Endothelial cell of umbilical vein (primary cell): ENCODE results near the gene PIRT.
"Not testable (repeated sequence)": the region's sequence is repeated elsewhere in the genome, so short reads cannot be mapped to it uniquely, and the experiment has no call there.

Experiments used
- CTCF ChIP-seq, 2 donors: IDR thresholded peaks; 1 replicate in 1 of 2; 2 replicates in 1 of 2; pipeline ENCODE4 v1.5.1; 2011; ENCODE audit warnings: low read length in 2 of 2, mild to moderate bottlenecking in 2 of 2, moderate library complexity in 2 of 2, control low read depth in 1 of 2, inconsistent platforms in 1 of 2, low read depth in 1 of 2; ENCODE audit not compliant: insufficient read depth in 1 of 2; ENCODE audit errors: extremely low read depth in 1 of 2
- EZH2 ChIP-seq: IDR thresholded peaks from 2 replicates; pipeline ENCODE4 v1.6.1; 2012; ENCODE audit warnings: borderline replicate concordance, low read depth, mild to moderate bottlenecking, moderate library complexity, low read length, inconsistent platforms; ENCODE audit not compliant: severe bottlenecking
- FOS ChIP-seq: IDR thresholded peaks from 2 replicates; pipeline ENCODE4 v1.6.1; 2011; ENCODE audit warnings: mild to moderate bottlenecking, low read length, moderate library complexity, borderline replicate concordance; ENCODE audit not compliant: insufficient read depth
- GATA2 ChIP-seq: IDR thresholded peaks from 2 replicates; pipeline ENCODE4 v1.7.0; 2011; ENCODE audit warnings: low read depth, mild to moderate bottlenecking, moderate library complexity, mixed read lengths, low read length; ENCODE audit not compliant: insufficient read length, insufficient read depth
- JUN ChIP-seq: IDR thresholded peaks from 2 replicates; pipeline ENCODE4 v1.6.1; 2011; ENCODE audit warnings: borderline replicate concordance, low read depth; ENCODE audit not compliant: insufficient read length, insufficient read depth
- MAX ChIP-seq: IDR thresholded peaks from 2 replicates; pipeline ENCODE4 v1.6.1; 2011; ENCODE audit not compliant: insufficient read depth, insufficient read length
- MYC ChIP-seq: IDR thresholded peaks from one replicate; pipeline ENCODE4 v1.6.1; 2011; ENCODE audit warnings: mild to moderate bottlenecking, low read depth, low read length
- POLR2A ChIP-seq: IDR thresholded peaks from 2 replicates; pipeline ENCODE4 v1.6.1; 2012; ENCODE audit warnings: low read depth, mild to moderate bottlenecking, control low read depth, low read length
- POLR2AphosphoS5 ChIP-seq: IDR thresholded peaks from 2 replicates; pipeline ENCODE4 v1.6.1; 2012; ENCODE audit warnings: low read depth, mild to moderate bottlenecking, control low read depth, low read length, moderate library complexity; ENCODE audit not compliant: insufficient read depth

GRCh38 chr17:10846636-10847035 lies 8.7 kb upstream of the PIRT start:
- not testable (repeated sequence) for TF ChIP-seq MYC; CTCF (IDR thresholded peaks at IDR 0.05; ENCODE audit: extremely low read depth in 1 of 2, insufficient read depth in 1 of 2, low read depth in 1 of 2, low read length in 2 of 2); POLR2AphosphoS5; POLR2A; JUN; GATA2; EZH2; MAX; FOS
